Ovary (tissue), 9 donors: ENCODE data around the gene PTH2R. TPM values are rescaled to one million over a fixed set of nuclear protein-coding genes. Genes with fewer than 3 reads are reported as not detected.

Experiments
- DNase-seq, 5 donors: peaks; one replicate each; pipeline ENCODE4 v3.0.0-alpha.2; 2019 to 2020
- H3K27ac ChIP-seq, 2 donors: fragments of 200-600 bp; one replicate each; pipeline versions ENCODE4 v1.5.1 to v1.8.0; 2019 to 2022
- H3K27me3 ChIP-seq: fragments of 200-600 bp; one replicate; pipeline ENCODE4 v1.8.0; 2022
- H3K36me3 ChIP-seq: fragments of 200-600 bp; sonication (generic); one replicate; pipeline ENCODE4 v1.5.1; 2019
- H3K4me1 ChIP-seq: one replicate; pipeline ENCODE4 v1.8.1; 2013; ENCODE audit warnings: mild to moderate bottlenecking, moderate library complexity; ENCODE audit not compliant: insufficient read depth
- H3K4me3 ChIP-seq: fragments of 200-600 bp; sonication (generic); one replicate; pipeline ENCODE4 v1.5.1; 2017
- H3K9me3 ChIP-seq, 2 donors: fragments of 200-600 bp in 1 of 2; sonication (generic) in 1 of 2; one replicate each; pipeline versions ENCODE4 v1.5.1 to v1.8.1; 2013 to 2019; ENCODE audit warnings: mild to moderate bottlenecking in 1 of 2, moderate library complexity in 1 of 2
- CTCF ChIP-seq, 3 donors: fragments of 450-650 bp in 2 of 3; fragments of 200-600 bp in 1 of 3; IDR thresholded peaks; one replicate each; pipeline versions ENCODE4 v1.5.1 to v1.8.0; 2016 to 2022; ENCODE audit warnings: antibody characterized with exemption in 3 of 3, mild to moderate bottlenecking in 1 of 3
- EP300 ChIP-seq: sonication (generic); formaldehyde crosslinking; IDR thresholded peaks from one replicate; pipeline ENCODE4 v1.6.1; 2017; ENCODE audit warnings: antibody characterized with exemption
- POLR2A ChIP-seq: fragments of 450-650 bp; IDR thresholded peaks from one replicate; pipeline ENCODE4 v1.6.1; 2017; ENCODE audit warnings: antibody characterized with exemption, mild to moderate bottlenecking, moderate library complexity
- WGBS, 3 donors: extraction: QIAGEN DNeasy Blood & Tissue Kit in 1 of 3; methylation state at CpG; one replicate each; pipeline versions ENCODE4 v1.1.5 to v1.1.7; 2013 to 2017; 5-methylcytosine and 5-hydroxymethylcytosine counted together
- intact Hi-C, 4 donors: fragments of 100-400 bp; cut with DNase I; formaldehyde crosslinking; loops; one replicate each; pipeline versions ENCODE4 v1.11.0 to v1.15.1; 2022 to 2023
- polyA plus RNA-seq, 2 donors: library from polyadenylated mRNA; stranded (reverse); fragments of 200-250 nt in 1 of 2; fragments of 350-450 nt in 1 of 2; fragmentation: Illumina TruSeq in 1 of 2; extraction: RNeasy Lipid Tissue Mini Kit (QIAGEN cat#74804) in 1 of 2; gene quantifications; one replicate each; pipeline ENCODE4 v1.2.3, GENCODE V29; 2013 to 2014
- total RNA-seq, 7 donors: library from RNA; depleted of rRNA in 2 of 7; stranded (reverse); fragments of >200 nt in 2 of 7; fragmentation: NEBNext Ultra II Directional in 3 of 7; extraction: Animal tissue kit (Norgen Biotek cat#: 25700) in 3 of 7; gene quantifications; one replicate each; pipeline versions ENCODE4 v1.1.0 to v1.2.4, GENCODE V29; 2016 to 2023
- donor health status: DM: no; HTN: no; CAD: no; lungs with moderate emphysema.
- donor health status: DM: no; HTN: no; CAD: no.
- donor health status: Bipolar disorder and iron deficiency.
- donor health status: DM: yes; HTN: yes; CAD: no.
- donor health status: DM: no; HTN: no; CAD: no.
- donor health status: DM: yes; HTN: yes; CAD: no.

PTH2R gene
- total and polyA plus RNA-seq, 9 donors, result 0.05 to 0.08 (median 0.07) TPM; not detected in 6

- TF ChIP-seq POLR2A (no peak), CTCF (IDR thresholded peaks at IDR 0.05) (no peak), EP300 (no peak)
- DNase-seq, result no peak
- Histone ChIP-seq H3K9me3 (no peaks in the 10 kb centered on the region), H3K27me3 (no peaks in the 10 kb centered on the region), H3K4me1 (no peaks in the 10 kb centered on the region), H3K27ac (no peak overlapping the region), H3K4me3 (no peak overlapping the region), H3K36me3 (no peaks in the 10 kb centered on the region)
- intact Hi-C loops, result no loop called here
- 94% methylated on average over 40 to 48 of the region's 48 CpGs for WGBS, 3 donors
These were observed 46.1 kb upstream of the PTH2R start for GRCh38 chr2:208360259-208361076.

GRCh38 chr2:208361077-208361441, 45.5 kb upstream of the PTH2R start:
- intact Hi-C loops, result no loop called here
- no peak overlapping the region for H3K27ac ChIP-seq
- no peaks in the 10 kb centered on the region for H3K9me3 ChIP-seq
- no peaks in the 10 kb centered on the region for H3K4me1 ChIP-seq
- 95 to 96% (median 96%) methylated on average over 9 of the region's 9 CpGs for WGBS, 3 donors
- TF ChIP-seq POLR2A (no peak), CTCF (IDR thresholded peaks at IDR 0.05) (no peak)
- no peaks in the 10 kb centered on the region for H3K36me3 ChIP-seq
- H3K27me3 ChIP-seq, result no peaks in the 10 kb centered on the region
- no peak for DNase-seq
- no peak overlapping the region for H3K4me3 ChIP-seq

GRCh38 chr2:208363485-208363884, 43.1 kb upstream of the PTH2R start:
- DNase-seq, result no peak
- no peaks in the 10 kb centered on the region for H3K4me1 ChIP-seq
- no peaks in the 10 kb centered on the region for H3K36me3 ChIP-seq
- 70 to 74% (median 71%) methylated on average over 2 of the region's 2 CpGs for WGBS, 3 donors
- no peaks in the 10 kb centered on the region for H3K27me3 ChIP-seq
- TF ChIP-seq POLR2A (no peak), EP300 (no peak), CTCF (IDR thresholded peaks at IDR 0.05) (no peak)
- no peak overlapping the region for H3K27ac ChIP-seq
- no peaks in the 10 kb centered on the region for H3K9me3 ChIP-seq
- intact Hi-C loops, result no loop called here
- no peak overlapping the region for H3K4me3 ChIP-seq

GRCh38 chr2:208366215-208367127, 40.1 kb upstream of the PTH2R start:
- H3K4me3 ChIP-seq, result no peak overlapping the region
- no peak for DNase-seq
- 91 to 96% (median 92%) methylated on average over 4 of the region's 4 CpGs for WGBS, 3 donors
- no peak for TF ChIP-seq EP300
- no peak for TF ChIP-seq POLR2A
- no peak for TF ChIP-seq CTCF (IDR thresholded peaks at IDR 0.05)
- no peaks in the 10 kb centered on the region for H3K4me1 ChIP-seq
- H3K36me3 ChIP-seq, result no peaks in the 10 kb centered on the region
- no peaks in the 10 kb centered on the region for H3K9me3 ChIP-seq
- no peaks in the 10 kb centered on the region for H3K27me3 ChIP-seq
- intact Hi-C loops, result no loop called here
- H3K27ac ChIP-seq, result no peak overlapping the region
